HEK293 (cell line): ENCODE measurements around the gene LDLRAD4.

Source experiments
- CTCF ChIA-PET: fragments of 350-600 bp; formaldehyde crosslinking; extraction: SDS; loops from one replicate; lab custom pipeline; 2021; ENCODE audit warnings: antibody characterized with exemption; lab: Yijun Ruan, JAX
- POLR2A ChIA-PET: fragments of 300-600 bp; formaldehyde crosslinking; extraction: SDS; loops from one replicate; lab custom pipeline; 2020; ENCODE audit warnings: antibody characterized with exemption, inconsistent platforms; lab: Yijun Ruan, JAX
- H3K27ac ChIP-seq: fragments of 200-500 bp; sonication (Bioruptor generic); 2 replicates; pipeline ENCODE4 v1.5.1; 2014; ENCODE audit warnings: low read depth, low read length, control low read depth, inconsistent platforms; ENCODE audit errors: extremely low read depth
- H3K36me3 ChIP-seq, 2 experiments: fragments of 200-500 bp in 1 of 2; sonication (Bioruptor generic) in 1 of 2; 1 replicate in 1 of 2; 2 replicates in 1 of 2; pipeline ENCODE4 v1.5.1; 2014 to 2017; ENCODE audit warnings: inconsistent platforms in 2 of 2, low read length in 2 of 2; ENCODE audit not compliant: control insufficient read depth in 2 of 2, insufficient read depth in 1 of 2
- H3K4me1 ChIP-seq: fragments of 200-500 bp; sonication (Bioruptor generic); 2 replicates; pipeline ENCODE4 v1.5.1; 2014; ENCODE audit warnings: mild to moderate bottlenecking, low read length, inconsistent platforms; ENCODE audit not compliant: control insufficient read depth, insufficient read depth
- H3K4me3 ChIP-seq: 2 replicates; pipeline ENCODE4 v1.5.1; 2011; ENCODE audit warnings: low read depth, mild to moderate bottlenecking, control low read depth, low read length, moderate library complexity
- H3K9me3 ChIP-seq: fragments of 200-500 bp; sonication (Bioruptor generic); 2 replicates; pipeline ENCODE4 v1.5.1; 2014; ENCODE audit warnings: low read depth, low read length, inconsistent platforms; ENCODE audit not compliant: control insufficient read depth, insufficient read depth
- BCL11A ChIP-seq: fragments of 450-650 bp; formaldehyde crosslinking; IDR thresholded peaks from 2 replicates; pipeline ENCODE4 v1.5.1; 2016; ENCODE audit warnings: low read depth, missing biosample characterization, missing genetic modification characterization
- FEZF1 ChIP-seq: fragments of 450-650 bp; formaldehyde crosslinking; IDR thresholded peaks from 2 replicates; pipeline ENCODE4 v1.5.1; 2016; ENCODE audit warnings: missing biosample characterization, missing genetic modification characterization
- GFI1B ChIP-seq: fragments of 450-650 bp; formaldehyde crosslinking; IDR thresholded peaks from 2 replicates; pipeline ENCODE4 v1.5.1; 2016; ENCODE audit warnings: missing biosample characterization, missing genetic modification characterization
- HIC1 ChIP-seq: fragments of 450-650 bp; formaldehyde crosslinking; IDR thresholded peaks from 2 replicates; pipeline ENCODE4 v1.5.1; 2016; ENCODE audit warnings: missing biosample characterization, missing genetic modification characterization
- KLF9 ChIP-seq: fragments of 450-650 bp; formaldehyde crosslinking; IDR thresholded peaks from 2 replicates; pipeline ENCODE4 v1.5.1; 2016; ENCODE audit warnings: missing biosample characterization, missing genetic modification characterization, low read depth
- ZBTB1 ChIP-seq: fragments of 450-650 bp; formaldehyde crosslinking; IDR thresholded peaks from 2 replicates; pipeline ENCODE4 v1.5.1; 2016; ENCODE audit warnings: missing biosample characterization, missing genetic modification characterization
- ZBTB48 ChIP-seq: fragments of 450-650 bp; formaldehyde crosslinking; IDR thresholded peaks from 2 replicates; pipeline ENCODE4 v1.5.1; 2016; ENCODE audit warnings: missing biosample characterization, missing genetic modification characterization
- ZEB2 ChIP-seq: fragments of 450-650 bp; formaldehyde crosslinking; IDR thresholded peaks from 2 replicates; pipeline ENCODE4 v1.5.1; 2016; ENCODE audit warnings: missing biosample characterization, missing genetic modification characterization
- ZFP41 ChIP-seq: fragments of 450-650 bp; formaldehyde crosslinking; IDR thresholded peaks from 2 replicates; pipeline ENCODE4 v1.5.1; 2016; ENCODE audit warnings: missing biosample characterization, missing genetic modification characterization, borderline replicate concordance
- ZNF10 ChIP-seq: fragments of 450-650 bp; formaldehyde crosslinking; IDR thresholded peaks from 2 replicates; pipeline ENCODE4 v1.5.1; 2017; ENCODE audit warnings: missing biosample characterization, missing genetic modification characterization
- ZNF112 ChIP-seq: fragments of 450-650 bp; formaldehyde crosslinking; IDR thresholded peaks from 2 replicates; pipeline ENCODE4 v1.5.0; 2017; ENCODE audit warnings: missing biosample characterization, missing genetic modification characterization
- ZNF121 ChIP-seq: fragments of 450-650 bp; formaldehyde crosslinking; IDR thresholded peaks from 2 replicates; pipeline ENCODE4 v1.5.1; 2016; ENCODE audit warnings: missing biosample characterization, missing genetic modification characterization
- ZNF132 ChIP-seq: fragments of 450-650 bp; formaldehyde crosslinking; IDR thresholded peaks from 2 replicates; pipeline ENCODE4 v1.5.1; 2017; ENCODE audit warnings: missing biosample characterization, missing genetic modification characterization, borderline replicate concordance
- ZNF239 ChIP-seq: fragments of 450-650 bp; formaldehyde crosslinking; IDR thresholded peaks from 2 replicates; pipeline ENCODE4 v1.5.1; 2016; ENCODE audit warnings: missing biosample characterization, missing genetic modification characterization
- ZNF335 ChIP-seq: fragments of 450-650 bp; formaldehyde crosslinking; conservative IDR thresholded peaks from 2 replicates; pipeline ENCODE4 v1.5.1; 2016; ENCODE audit warnings: missing biosample characterization, missing genetic modification characterization
- ZNF398 ChIP-seq: fragments of 450-650 bp; formaldehyde crosslinking; IDR thresholded peaks from 2 replicates; pipeline ENCODE4 v1.5.1; 2017; ENCODE audit warnings: missing biosample characterization, missing genetic modification characterization
- ZNF404 ChIP-seq: fragments of 450-650 bp; formaldehyde crosslinking; IDR thresholded peaks from 2 replicates; pipeline ENCODE4 v1.5.1; 2017; ENCODE audit warnings: missing biosample characterization, missing genetic modification characterization
- ZNF580 ChIP-seq: fragments of 450-650 bp; formaldehyde crosslinking; IDR thresholded peaks from 2 replicates; pipeline ENCODE4 v1.5.1; 2016; ENCODE audit warnings: missing biosample characterization, missing genetic modification characterization
- ZNF585B ChIP-seq: fragments of 450-650 bp; formaldehyde crosslinking; IDR thresholded peaks from 2 replicates; pipeline ENCODE4 v1.5.1; 2016; ENCODE audit warnings: missing biosample characterization, missing genetic modification characterization
- ZNF610 ChIP-seq: fragments of 450-650 bp; formaldehyde crosslinking; IDR thresholded peaks from 2 replicates; pipeline ENCODE4 v1.5.1; 2016; ENCODE audit warnings: missing biosample characterization, missing genetic modification characterization, borderline replicate concordance
- ZNF629 ChIP-seq: fragments of 450-650 bp; formaldehyde crosslinking; IDR thresholded peaks from 2 replicates; pipeline ENCODE4 v1.5.1; 2017; ENCODE audit warnings: missing biosample characterization, missing genetic modification characterization
- ZNF768 ChIP-seq: fragments of 450-650 bp; formaldehyde crosslinking; IDR thresholded peaks from 2 replicates; pipeline ENCODE4 v1.5.1; 2018; ENCODE audit warnings: missing biosample characterization, mild to moderate bottlenecking, missing genetic modification characterization
- ZNF791 ChIP-seq: fragments of 450-650 bp; formaldehyde crosslinking; IDR thresholded peaks from 2 replicates; pipeline ENCODE4 v1.5.1; 2016; ENCODE audit warnings: missing biosample characterization, missing genetic modification characterization
- TF ChIP-seq, protein P1 (sequence below): fragments of 450-650 bp; formaldehyde crosslinking; IDR thresholded peaks from 2 replicates; pipeline ENCODE4 v1.5.1; 2016; ENCODE audit warnings: missing biosample characterization, missing genetic modification characterization, low read depth

The LDLRAD4 gene

GRCh38 chr18:13625843-13626543, 407.4 kb downstream of the LDLRAD4 start (continued):
- TF ChIP-seq ZNF121 (tag by site-specific recombination) = no peak

- Histone ChIP-seq H3K4me1 (no peaks in the 10 kb centered on the region; the same call in 1 of the 2 replicates), H3K9me3 (no peaks in the 10 kb centered on the region), H3K36me3 (no peaks in the 10 kb centered on the region), H3K4me3 (no peak overlapping the region), H3K27ac (no peak overlapping the region)
- no peak for TF ChIP-seq ZNF239 (tag by site-specific recombination)
- no peak for TF ChIP-seq ZNF585B (tag by site-specific recombination)
- TF ChIP-seq HIC1 (tag by site-specific recombination) = no peak
- TF ChIP-seq ZNF404 (tag by site-specific recombination) = no peak
- no peak for TF ChIP-seq ZBTB48 (tag by site-specific recombination)
- TF ChIP-seq ZNF132 (tag by site-specific recombination) = no peak
- TF ChIP-seq ZNF112 = no peak
- TF ChIP-seq KLF9 (tag by site-specific recombination) = no peak
- no peak for TF ChIP-seq ZNF398 (tag by site-specific recombination)
- TF ChIP-seq ZNF791 (tag by site-specific recombination) = no peak
- TF ChIP-seq ZNF335 (tag by site-specific recombination) = no peak
- no peak for TF ChIP-seq GFI1B (tag by site-specific recombination)
- no peak for TF ChIP-seq ZFP41
- ChIA-PET POLR2A (no interaction called here), CTCF (interaction anchor here (0.9 kb wide), 1 partner anchor 410 kb away, joined by 4 read pairs; no protein-coding TSS in a partner anchor)
These were observed 408.0 kb downstream of the LDLRAD4 start for GRCh38 chr18:13626544-13626908.

- Histone ChIP-seq H3K9me3 (no peaks in the 10 kb centered on the region), H3K4me1 (no peaks in the 10 kb centered on the region; the same call in 1 of the 2 replicates)
- POLR2A ChIA-PET = no interaction called here
- no peak for TF ChIP-seq ZEB2 (tag by site-specific recombination)
- no peak for TF ChIP-seq ZNF629 (tag by site-specific recombination)
- no peak for TF ChIP-seq ZNF239 (tag by site-specific recombination)
- no peak for TF ChIP-seq ZNF10 (tag by site-specific recombination)
- no peak for TF ChIP-seq ZNF610 (tag by site-specific recombination)
- no peak for TF ChIP-seq ZNF768 (tag by site-specific recombination)
- TF ChIP-seq, protein P1, sequence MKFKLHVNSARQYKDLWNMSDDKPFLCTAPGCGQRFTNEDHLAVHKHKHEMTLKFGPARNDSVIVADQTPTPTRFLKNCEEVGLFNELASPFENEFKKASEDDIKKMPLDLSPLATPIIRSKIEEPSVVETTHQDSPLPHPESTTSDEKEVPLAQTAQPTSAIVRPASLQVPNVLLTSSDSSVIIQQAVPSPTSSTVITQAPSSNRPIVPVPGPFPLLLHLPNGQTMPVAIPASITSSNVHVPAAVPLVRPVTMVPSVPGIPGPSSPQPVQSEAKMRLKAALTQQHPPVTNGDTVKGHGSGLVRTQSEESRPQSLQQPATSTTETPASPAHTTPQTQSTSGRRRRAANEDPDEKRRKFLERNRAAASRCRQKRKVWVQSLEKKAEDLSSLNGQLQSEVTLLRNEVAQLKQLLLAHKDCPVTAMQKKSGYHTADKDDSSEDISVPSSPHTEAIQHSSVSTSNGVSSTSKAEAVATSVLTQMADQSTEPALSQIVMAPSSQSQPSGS (tag by site-specific recombination) = no peak
- TF ChIP-seq FEZF1 (tag by site-specific recombination) = no peak
- TF ChIP-seq ZBTB1 (tag by site-specific recombination) = no peak
- no peak for TF ChIP-seq ZNF585B (tag by site-specific recombination)
- no peak for TF ChIP-seq ZNF580 (tag by site-specific recombination)
- no peak for TF ChIP-seq BCL11A (tag by site-specific recombination)
- TF ChIP-seq, all 188 proteins: peak for 0
- CTCF ChIA-PET = interaction anchor here (0.6 kb wide), 2 partner anchors 76 to 942 kb away, joined by 4 read pairs; no protein-coding TSS in a partner anchor
- H3K27ac ChIP-seq = no peak overlapping the region
- no peak overlapping the region for H3K4me3 ChIP-seq
- no peaks in the 10 kb centered on the region for H3K36me3 ChIP-seq
These were observed 409.1 kb downstream of the LDLRAD4 start for GRCh38 chr18:13627639-13628038.
